ENCODE results near the gene COL23A1. TPM values are rescaled to one million over a fixed set of nuclear protein-coding genes. Genes with fewer than 3 reads are reported as not detected.

The COL23A1 gene
- polyA plus RNA-seq, 1 donor (not counting 4 experiments of a cell fraction or from before 2014, with no cell fraction given) = not detected

- Histone ChIP-seq H3K9me1 (ENCODE audit: control insufficient read depth, extremely low read depth, insufficient read depth, low read length) (no peaks in the 10 kb centered on the region), H2AFZ (ENCODE audit: control insufficient read depth, low read length) (no peak overlapping the region), H3K4me2 (ENCODE audit: control insufficient read depth, extremely low read depth, insufficient read depth, low read depth, low read length) (no peak overlapping the region), H4K20me1 (ENCODE audit: control insufficient read depth, extremely low read depth, insufficient read depth, low read length) (no peaks in the 10 kb centered on the region), H3K9ac (ENCODE audit: control insufficient read depth, extremely low read depth, insufficient read depth, low read length) (no peak overlapping the region), H3K79me2 (ENCODE audit: control insufficient read depth, insufficient read depth, low read length) (no peaks in the 10 kb centered on the region), H3K4me3 (ENCODE audit: control insufficient read depth in 2 of 3, extremely low read depth in 1 of 3, insufficient read depth in 2 of 3, low read depth in 1 of 3, low read length in 3 of 3) (no peak overlapping the region), H3K36me3 (ENCODE audit: control insufficient read depth in 2 of 2, extremely low read depth in 1 of 2, insufficient read depth in 2 of 2, low read length in 2 of 2) (no peaks in the 10 kb centered on the region), H3K27me3 (ENCODE audit: control insufficient read depth, extremely low read depth, insufficient read depth, low read length) (no peaks in the 10 kb centered on the region), H3K4me1 (ENCODE audit: control insufficient read depth, extremely low read depth, insufficient read depth, low read length) (no peaks in the 10 kb centered on the region), H3K27ac (ENCODE audit: control insufficient read depth, insufficient read depth, low read length) (no peak overlapping the region), H3K9me3 (ENCODE audit: control insufficient read depth, low read depth, low read length) (no peaks in the 10 kb centered on the region)
- dilution Hi-C loops (cut with MboI; ENCODE audit: extremely low pct_ligation_motif_present, low sequenced_read_pairs) = no loop called here
- DNase-seq (ENCODE audit: low read depth, low spot score) = no peak
- TF ChIP-seq EZH2 (IDR thresholded peaks at IDR 0.05; ENCODE audit: low read length) (no peak), CTCF (optimal IDR thresholded peaks at IDR 0.05 in 1 of 3, IDR thresholded peaks at IDR 0.05 in 1 of 3, conservative IDR thresholded peaks at IDR 0.05 in 1 of 3; ENCODE audit: extremely low read depth in 1 of 3, insufficient read depth in 2 of 3, low read length in 3 of 3) (no peak)
- no peak for FAIRE-seq
Measured at GRCh38 chr5:178418471-178419010, 171.7 kb downstream of the COL23A1 start.

GRCh38 chr5:178418031-178418430, 172.2 kb downstream of the COL23A1 start:
- no peak for FAIRE-seq

More at GRCh38 chr5:178418031-178418430, 172.2 kb downstream of the COL23A1 start:
- no peak overlapping the region for H3K9ac ChIP-seq (ENCODE audit: control insufficient read depth, extremely low read depth, insufficient read depth, low read length)
- no peak overlapping the region for H3K27ac ChIP-seq (ENCODE audit: control insufficient read depth, insufficient read depth, low read length)
- dilution Hi-C loops (cut with MboI; ENCODE audit: extremely low pct_ligation_motif_present, low sequenced_read_pairs) = no loop called here
- H3K9me1 ChIP-seq (ENCODE audit: control insufficient read depth, extremely low read depth, insufficient read depth, low read length) = no peaks in the 10 kb centered on the region
- no peak overlapping the region for H3K4me2 ChIP-seq (ENCODE audit: control insufficient read depth, extremely low read depth, insufficient read depth, low read depth, low read length)
- no peaks in the 10 kb centered on the region for H4K20me1 ChIP-seq (ENCODE audit: control insufficient read depth, extremely low read depth, insufficient read depth, low read length)
- H2AFZ ChIP-seq (ENCODE audit: control insufficient read depth, low read length) = no peak overlapping the region
- no peak overlapping the region for H3K4me3 ChIP-seq (ENCODE audit: control insufficient read depth in 2 of 3, extremely low read depth in 1 of 3, insufficient read depth in 2 of 3, low read depth in 1 of 3, low read length in 3 of 3)
- H3K36me3 ChIP-seq (ENCODE audit: control insufficient read depth in 2 of 2, extremely low read depth in 1 of 2, insufficient read depth in 2 of 2, low read length in 2 of 2) = no peaks in the 10 kb centered on the region
- no peak for TF ChIP-seq EZH2 (IDR thresholded peaks at IDR 0.05; ENCODE audit: low read length)
- TF ChIP-seq CTCF (optimal IDR thresholded peaks at IDR 0.05 in 1 of 3, IDR thresholded peaks at IDR 0.05 in 1 of 3, conservative IDR thresholded peaks at IDR 0.05 in 1 of 3; ENCODE audit: extremely low read depth in 1 of 3, insufficient read depth in 2 of 3, low read length in 3 of 3) = no peak
- H3K9me3 ChIP-seq (ENCODE audit: control insufficient read depth, low read depth, low read length) = no peaks in the 10 kb centered on the region
- H3K27me3 ChIP-seq (ENCODE audit: control insufficient read depth, extremely low read depth, insufficient read depth, low read length) = no peaks in the 10 kb centered on the region
- no peak for DNase-seq (ENCODE audit: low read depth, low spot score)
- H3K4me1 ChIP-seq (ENCODE audit: control insufficient read depth, extremely low read depth, insufficient read depth, low read length) = no peaks in the 10 kb centered on the region
- H3K79me2 ChIP-seq (ENCODE audit: control insufficient read depth, insufficient read depth, low read length) = no peaks in the 10 kb centered on the region
